Fibroblast of skin of scalp (primary cell): ENCODE results near the gene OR6V1.
"Not testable (repeated sequence)": the region's sequence is repeated elsewhere in the genome, so short reads cannot be mapped to it uniquely, and the experiment has no call there.

ENCODE experiments used
- DNase-seq: peaks from one replicate; pipeline ENCODE4 v3.0.0-alpha.2; 2013

The OR6V1 gene

GRCh38 chr7:143042790-143043271 lies 9.3 kb upstream of the OR6V1 start:
- DNase-seq: peak; percentile 28

- peak; percentile 42 for DNase-seq
Measured at GRCh38 chr7:143043391-143043790, 8.8 kb upstream of the OR6V1 start.

- DNase-seq: no peak
Measured at GRCh38 chr7:143046426-143046851, 5.7 kb upstream of the OR6V1 start.

- no peak for DNase-seq
Measured at GRCh38 chr7:143047326-143047725, 4.8 kb upstream of the OR6V1 start.

- no peak for DNase-seq
Measured at GRCh38 chr7:143048827-143049226, 3.3 kb upstream of the OR6V1 start.

- DNase-seq: peak; percentile 43
Measured at GRCh38 chr7:143049362-143049761, 2.8 kb upstream of the OR6V1 start.

GRCh38 chr7:143050931-143051330 lies 1.2 kb upstream of the OR6V1 start:
- no peak for DNase-seq

GRCh38 chr7:143054621-143055020 lies 2.5 kb downstream of the OR6V1 start:
- DNase-seq: no peak

- no peak for DNase-seq
Measured at GRCh38 chr7:143055754-143056153, 3.6 kb downstream of the OR6V1 start.

- no peak for DNase-seq
Measured at GRCh38 chr7:143063741-143064140, 11.6 kb downstream of the OR6V1 start.

GRCh38 chr7:143068446-143068845 lies 16.3 kb downstream of the OR6V1 start:
- no peak for DNase-seq

- no peak for DNase-seq
Measured at GRCh38 chr7:143069912-143070500, 17.9 kb downstream of the OR6V1 start.

- no peak for DNase-seq
Measured at GRCh38 chr7:143073556-143073955, 21.4 kb downstream of the OR6V1 start.

- no peak for DNase-seq
Measured at GRCh38 chr7:143074141-143074540, 22.0 kb downstream of the OR6V1 start.

GRCh38 chr7:143085109-143085508 lies 33.0 kb downstream of the OR6V1 start:
- no peak for DNase-seq

- DNase-seq: not testable (repeated sequence)
Measured at GRCh38 chr7:143085610-143086009, 33.5 kb downstream of the OR6V1 start.

- not testable (repeated sequence) for DNase-seq
Measured at GRCh38 chr7:143088549-143089231, 36.5 kb downstream of the OR6V1 start.

- DNase-seq: no peak
Measured at GRCh38 chr7:143096146-143096545, 44.0 kb downstream of the OR6V1 start.

GRCh38 chr7:143099579-143099978 lies 47.4 kb downstream of the OR6V1 start:
- not testable (repeated sequence) for DNase-seq
